Measurements from ENCODE around the gene SPATA6L.

DNA sequence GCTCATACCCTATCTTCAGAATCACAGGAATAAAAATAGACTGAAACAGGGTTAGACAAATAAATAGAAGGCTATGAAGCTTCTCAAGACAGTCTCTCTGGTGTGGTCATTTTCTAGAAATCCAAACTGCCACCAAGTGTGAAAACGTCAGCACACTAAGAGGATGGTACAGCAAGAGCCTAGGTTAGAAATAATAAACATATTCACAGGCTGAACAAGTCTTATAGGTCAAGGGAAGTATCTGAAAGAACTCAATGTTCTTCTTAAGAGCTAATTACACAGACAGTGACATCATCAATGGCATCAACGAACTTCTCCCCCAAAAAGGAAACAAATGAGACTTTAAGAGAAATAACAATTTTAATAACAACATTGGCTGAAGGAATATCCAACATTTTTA, 26.9 kb downstream of the SPATA6L start:
- TF ChIP-seq ZNF274 (IDR thresholded peaks at IDR 0.05; ENCODE audit: low read depth, low read length) (no peak), SUZ12 (IDR thresholded peaks at IDR 0.05; ENCODE audit: extremely low read depth, insufficient read depth, insufficient read length) (no peak), YY1 (IDR thresholded peaks at IDR 0.05; ENCODE audit: insufficient read depth, insufficient read length) (no peak)
